Sigmoid colon (tissue), 4 donors: ENCODE measurements around the gene C2orf80.

Experiments used
- CTCF ChIP-seq, 4 experiments: fragments of 450-650 bp in 3 of 4; fragments of 200-600 bp in 1 of 4; IDR thresholded peaks; one replicate each; pipeline ENCODE4 v1.5.1; 2016 to 2019; ENCODE audit warnings: antibody characterized with exemption in 4 of 4, mild to moderate bottlenecking in 3 of 4, moderate library complexity in 2 of 4
- POLR2A ChIP-seq, 2 donors: fragments of 450-650 bp; IDR thresholded peaks; one replicate each; pipeline ENCODE4 v1.6.1; 2016; ENCODE audit warnings: antibody characterized with exemption in 2 of 2, mild to moderate bottlenecking in 2 of 2, moderate library complexity in 2 of 2
- POLR2AphosphoS5 ChIP-seq, 4 donors: sonication (generic); formaldehyde crosslinking; IDR thresholded peaks; one replicate each; pipeline ENCODE4 v1.6.1; 2017; ENCODE audit warnings: antibody characterized with exemption in 4 of 4

GRCh38 chr2:208192611-208193236, 2.9 kb upstream of the C2orf80 start:
- TF ChIP-seq POLR2A (IDR thresholded peaks at IDR 0.05): no peak
- TF ChIP-seq CTCF (IDR thresholded peaks at IDR 0.05): no peak
- no peak for TF ChIP-seq POLR2AphosphoS5 (IDR thresholded peaks at IDR 0.05)
